HCT116 (cell line): ENCODE data around the gene BBIP1. TPM values are rescaled to one million over a fixed set of nuclear protein-coding genes. Genes with fewer than 3 reads are reported as not detected.

ENCODE experiments used
- ATAC-seq: fragments of 200-7000 bp; cut with Tn5 transposase; 2 replicates; pipeline ENCODE4 v1.9.1; 2020; ENCODE audit warnings: mild to moderate bottlenecking, moderate library complexity
- BruUV-seq: library from RNA; stranded (reverse); fragments of 400-500 nt; replicated peaks from 2 replicates; lab custom pipeline; 2021; lab: Mats Ljungman, UMichigan
- CTCF ChIA-PET: fragments of 300-600 bp; sonication (Branson Sonifier 250); formaldehyde crosslinking; loops from one replicate; lab custom pipeline; 2021; ENCODE audit warnings: antibody characterized with exemption; lab: Charles Lee
- POLR2A ChIA-PET: fragments of 300-600, 350-600 bp; sonication (Branson Sonifier 250); formaldehyde crosslinking; loops from one replicate; lab custom pipeline; 2021; ENCODE audit warnings: antibody characterized with exemption; lab: Charles Lee
- RAD21 ChIA-PET, 2 experiments: fragments of 300-600 bp; sonication (Branson Sonifier 250); formaldehyde crosslinking; loops; one replicate each; lab custom pipeline; 2023; ENCODE audit warnings: low total read pairs in 2 of 2; ENCODE audit not compliant: uncharacterized antibody in 2 of 2, unreplicated experiment in 2 of 2, low non-redundant PET in 1 of 2; lab: Charles Lee
- DNase-seq: peaks from one replicate; pipeline ENCODE4 v3.0.0-alpha.2; 2010; ENCODE audit warnings: low read depth, low spot score
- H2AFZ ChIP-seq: fragments of 200-600 bp; shearing (Covaris generic), sonication (generic); 2 replicates; pipeline ENCODE4 v1.6.1; 2017; ENCODE audit warnings: low read depth, mixed run types, mixed read lengths, antibody characterized with exemption, low read length; ENCODE audit not compliant: poor library complexity, severe bottlenecking
- H3K27ac ChIP-seq: 2 replicates; pipeline ENCODE4 v1.5.1; 2012; ENCODE audit warnings: low read depth, low read length
- H3K27me3 ChIP-seq: fragments of 200-600 bp; sonication (generic); 2 replicates; pipeline ENCODE4 v1.6.1; 2016; ENCODE audit warnings: mixed run types, low read length, mixed read lengths; ENCODE audit not compliant: insufficient read depth
- H3K36me3 ChIP-seq, 2 experiments: fragments of 200-500 bp in 1 of 2; fragments of 200-600 bp in 1 of 2; sonication (Bioruptor generic) in 1 of 2; sonication (generic) in 1 of 2; 2 replicates each; pipeline versions ENCODE4 v1.5.1 to v1.6.1; 2014 to 2016; ENCODE audit warnings: low read length in 2 of 2, inconsistent platforms in 1 of 2, mixed read lengths in 1 of 2, mixed run types in 1 of 2; ENCODE audit not compliant: insufficient read depth in 2 of 2, control insufficient read depth in 1 of 2
- H3K4me1 ChIP-seq, 2 experiments: fragments of 200-600 bp in 1 of 2; sonication (generic) in 1 of 2; 2 replicates each; pipeline versions ENCODE4 v1.5.1 to v1.6.1; 2012 to 2017; ENCODE audit warnings: low read length in 2 of 2, inconsistent platforms in 1 of 2, mild to moderate bottlenecking in 1 of 2, mixed read lengths in 1 of 2, mixed run types in 1 of 2, moderate library complexity in 1 of 2; ENCODE audit not compliant: insufficient read depth in 2 of 2, control insufficient read depth in 1 of 2
- H3K4me2 ChIP-seq: fragments of 200-600 bp; sonication (generic); 2 replicates; pipeline ENCODE4 v1.6.1; 2017; ENCODE audit warnings: mixed run types, low read length, mixed read lengths
- H3K4me3 ChIP-seq, 2 experiments: fragments of 200-600 bp in 1 of 2; sonication (generic) in 1 of 2; replicated peaks in 1 of 2; 2 replicates each; pipeline ENCODE4 v1.5.1; 2011 to 2016; ENCODE audit warnings: low read length in 2 of 2, control low read depth in 1 of 2, low read depth in 1 of 2, mild to moderate bottlenecking in 1 of 2, mixed read lengths in 1 of 2, mixed run types in 1 of 2
- H3K79me2 ChIP-seq: fragments of 200-600 bp; sonication (generic); 2 replicates; pipeline ENCODE4 v1.6.1; 2017; ENCODE audit warnings: mild to moderate bottlenecking, mixed run types, low read length, moderate library complexity, mixed read lengths; ENCODE audit not compliant: insufficient read depth
- H3K9ac ChIP-seq: fragments of 200-600 bp; sonication (generic); 2 replicates; pipeline ENCODE4 v1.6.1; 2016; ENCODE audit warnings: low read length, mixed read lengths
- H3K9me2 ChIP-seq: fragments of 200-600 bp; sonication (generic), shearing (Covaris generic); 2 replicates; pipeline ENCODE4 v1.6.1; 2017; ENCODE audit warnings: mixed run types, mild to moderate bottlenecking, moderate library complexity; ENCODE audit not compliant: insufficient read depth
- H3K9me3 ChIP-seq, 2 experiments: fragments of 200-500 bp in 1 of 2; fragments of 200-600 bp in 1 of 2; sonication (Bioruptor generic) in 1 of 2; sonication (generic) in 1 of 2; 2 replicates each; pipeline ENCODE4 v1.6.1; 2014 to 2017; ENCODE audit warnings: low read length in 2 of 2, mixed read lengths in 2 of 2, inconsistent platforms in 1 of 2, low read depth in 1 of 2, mild to moderate bottlenecking in 1 of 2, mixed run types in 1 of 2, moderate library complexity in 1 of 2; ENCODE audit not compliant: control insufficient read depth in 1 of 2, insufficient read depth in 1 of 2
- H4K20me1 ChIP-seq: fragments of 200-600 bp; sonication (generic), shearing (Covaris generic); 2 replicates; pipeline ENCODE4 v1.6.1; 2017; ENCODE audit warnings: mixed run types, mild to moderate bottlenecking, moderate library complexity; ENCODE audit not compliant: insufficient read depth
- ATF3 ChIP-seq: IDR thresholded peaks from 2 replicates; pipeline ENCODE4 v1.6.1; 2012
- CBX3 ChIP-seq: IDR thresholded peaks from 2 replicates; pipeline ENCODE4 v1.6.1; 2012; ENCODE audit warnings: low read depth
- CEBPB ChIP-seq: IDR thresholded peaks from 2 replicates; pipeline ENCODE4 v1.6.1; 2012; ENCODE audit warnings: low read depth
- EZH2 ChIP-seq: fragments of 200-600 bp; sonication (generic); IDR thresholded peaks from 2 replicates; pipeline ENCODE4 v1.6.1; 2017; ENCODE audit warnings: antibody characterized with exemption, mixed run types
- EZH2phosphoT487 ChIP-seq: fragments of 200-600 bp; IDR thresholded peaks from 2 replicates; pipeline ENCODE4 v1.6.1; 2018; ENCODE audit warnings: antibody characterized with exemption, borderline replicate concordance
- FOSL1 ChIP-seq: IDR thresholded peaks from 2 replicates; pipeline ENCODE4 v1.6.1; 2012; ENCODE audit warnings: low read depth
- POLR2A ChIP-seq: IDR thresholded peaks from 2 replicates; pipeline ENCODE4 v1.7.0; 2011; ENCODE audit warnings: borderline replicate concordance; ENCODE audit not compliant: insufficient read depth, insufficient read length; ENCODE audit errors: extremely low read depth
- POLR2AphosphoS5 ChIP-seq: IDR thresholded peaks from 2 replicates; pipeline ENCODE4 v1.6.1; 2011; ENCODE audit warnings: mild to moderate bottlenecking, low read depth, low read length, moderate library complexity
- REST ChIP-seq: IDR thresholded peaks from 2 replicates; pipeline ENCODE4 v1.6.1; 2012; ENCODE audit warnings: low read depth
- SP1 ChIP-seq: IDR thresholded peaks from 2 replicates; pipeline ENCODE4 v1.6.1; 2012; ENCODE audit warnings: low read depth
- ZFX ChIP-seq: fragments of 450-650 bp; IDR thresholded peaks from 2 replicates; pipeline ENCODE4 v1.6.1; 2017
- intact Hi-C: fragments of 100-400 bp; cut with micrococcal nuclease; formaldehyde crosslinking; loops from 2 replicates; pipeline ENCODE4 v1.10.0; 2022
- total RNA-seq: library from RNA; stranded (reverse); gene quantifications from one replicate; pipeline ENCODE4 v1.2.1, GENCODE V29; 2021; ENCODE audit not compliant: unreplicated experiment
- TF ChIP-seq, protein P1 (sequence below): IDR thresholded peaks from 2 replicates; pipeline ENCODE4 v1.6.1; 2012
- TF ChIP-seq, protein P2 (sequence below): IDR thresholded peaks from 2 replicates; pipeline ENCODE4 v1.6.1; 2011; ENCODE audit warnings: mild to moderate bottlenecking, low read length, moderate library complexity; ENCODE audit not compliant: insufficient replicate concordance; ENCODE audit errors: extremely low read depth

BBIP1 gene
- total RNA-seq, 1 experiment from 2014 or later = 38.9 TPM

GRCh38 chr10:110960333-110960712 lies 41.3 kb upstream of the BBIP1 start (continued):
- TF ChIP-seq CEBPB = no peak
- TF ChIP-seq ZFX = no peak
- TF ChIP-seq SP1 = no peak
- no peak for TF ChIP-seq CBX3
- TF ChIP-seq POLR2A = no peak
- TF ChIP-seq, protein P1, sequence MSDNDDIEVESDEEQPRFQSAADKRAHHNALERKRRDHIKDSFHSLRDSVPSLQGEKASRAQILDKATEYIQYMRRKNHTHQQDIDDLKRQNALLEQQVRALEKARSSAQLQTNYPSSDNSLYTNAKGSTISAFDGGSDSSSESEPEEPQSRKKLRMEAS = no peak
- TF ChIP-seq REST = no peak
- no peak for TF ChIP-seq EZH2phosphoT487

DNA sequence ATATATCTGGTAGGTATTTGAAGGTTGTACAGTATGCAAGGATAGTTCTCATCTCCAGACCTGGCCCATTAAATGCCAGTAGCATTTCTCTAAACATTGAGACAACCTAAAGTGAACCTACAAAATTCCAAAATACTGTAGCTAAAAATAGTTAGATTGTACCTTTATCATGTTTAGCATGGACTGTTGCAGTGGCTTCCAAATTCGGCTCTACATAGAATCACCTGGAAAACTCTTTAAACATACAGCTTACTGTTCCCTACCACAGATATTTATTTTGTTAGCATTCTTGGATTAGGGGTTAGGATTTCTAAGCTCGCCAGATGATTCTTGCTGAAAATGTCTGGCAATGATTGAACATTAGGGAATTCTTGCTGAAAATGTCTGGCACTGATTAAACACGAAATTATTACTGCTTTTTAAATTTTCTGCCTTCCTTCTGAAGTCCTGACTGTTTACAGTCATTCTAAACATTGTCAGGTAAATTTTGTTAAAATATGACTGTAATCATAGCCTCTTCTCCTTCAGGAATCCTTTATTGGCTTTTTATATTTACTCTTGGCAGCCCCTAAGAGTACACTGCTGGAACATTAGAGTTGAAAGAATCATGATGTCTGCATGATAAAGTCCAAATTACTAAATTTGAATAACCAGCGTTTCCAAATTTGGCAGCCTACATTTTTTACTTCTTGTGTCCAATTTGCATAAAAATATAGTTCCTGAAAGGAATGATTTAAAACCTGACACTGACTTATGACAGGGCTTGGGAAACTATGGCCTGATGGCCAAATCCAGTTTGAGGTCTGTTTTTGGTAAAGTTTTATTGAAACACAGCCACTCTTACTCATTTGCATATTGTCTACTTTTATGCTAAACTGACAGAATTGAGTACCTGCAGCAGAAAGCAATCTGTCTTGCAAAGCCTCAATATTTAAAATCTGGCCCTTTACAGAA lies 40.7 kb upstream of the BBIP1 start:
- DNase-seq (no peak), ATAC-seq (no peak)
- intact Hi-C loops = no loop called here
- Histone ChIP-seq H3K79me2 (peaks cover 63% of the 10 kb centered on the region), H3K27ac (no peak overlapping the region), H3K9me3 (no peaks in the 10 kb centered on the region), H3K36me3 (no peaks in the 10 kb centered on the region), H3K9me2 (no peaks in the 10 kb centered on the region), H3K27me3 (no peaks in the 10 kb centered on the region), H3K4me2 (no peak overlapping the region), H3K9ac (no peak overlapping the region), H2AFZ (no peak overlapping the region), H4K20me1 (no peaks in the 10 kb centered on the region; the same call in 1 of the 2 replicates), H3K4me3 (no peak overlapping the region), H3K4me1 (no peaks in the 10 kb centered on the region)
- RAD21 ChIA-PET = no interaction called here
- POLR2A ChIA-PET = no interaction called here
- CTCF ChIA-PET = no interaction called here
- BruUV-seq = no TSS peak
- TF ChIP-seq POLR2A (no peak), EZH2 (no peak), ZFX (no peak), ATF3 (no peak), REST (no peak), EZH2phosphoT487 (no peak), CEBPB (no peak), FOSL1 (no peak), CBX3 (no peak), POLR2AphosphoS5 (no peak)
- TF ChIP-seq, protein P2, sequence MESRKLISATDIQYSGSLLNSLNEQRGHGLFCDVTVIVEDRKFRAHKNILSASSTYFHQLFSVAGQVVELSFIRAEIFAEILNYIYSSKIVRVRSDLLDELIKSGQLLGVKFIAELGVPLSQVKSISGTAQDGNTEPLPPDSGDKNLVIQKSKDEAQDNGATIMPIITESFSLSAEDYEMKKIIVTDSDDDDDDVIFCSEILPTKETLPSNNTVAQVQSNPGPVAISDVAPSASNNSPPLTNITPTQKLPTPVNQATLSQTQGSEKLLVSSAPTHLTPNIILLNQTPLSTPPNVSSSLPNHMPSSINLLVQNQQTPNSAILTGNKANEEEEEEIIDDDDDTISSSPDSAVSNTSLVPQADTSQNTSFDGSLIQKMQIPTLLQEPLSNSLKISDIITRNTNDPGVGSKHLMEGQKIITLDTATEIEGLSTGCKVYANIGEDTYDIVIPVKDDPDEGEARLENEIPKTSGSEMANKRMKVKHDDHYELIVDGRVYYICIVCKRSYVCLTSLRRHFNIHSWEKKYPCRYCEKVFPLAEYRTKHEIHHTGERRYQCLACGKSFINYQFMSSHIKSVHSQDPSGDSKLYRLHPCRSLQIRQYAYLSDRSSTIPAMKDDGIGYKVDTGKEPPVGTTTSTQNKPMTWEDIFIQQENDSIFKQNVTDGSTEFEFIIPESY = no peak
